HL-60/S4 (cell line): Measurements from ENCODE around the gene RIPK4.
"Not testable (repeated sequence)": the region's sequence is repeated elsewhere in the genome, so short reads cannot be mapped to it uniquely, and the experiment has no call there.

Experiments
- in situ Hi-C: fragments of 300-500 bp; cut with MboI; formaldehyde crosslinking; loops from 2 replicates; pipeline ENCODE4 v1.14.3; 2022; ENCODE audit warnings: low sequenced_read_pairs

The RIPK4 gene

DNA sequence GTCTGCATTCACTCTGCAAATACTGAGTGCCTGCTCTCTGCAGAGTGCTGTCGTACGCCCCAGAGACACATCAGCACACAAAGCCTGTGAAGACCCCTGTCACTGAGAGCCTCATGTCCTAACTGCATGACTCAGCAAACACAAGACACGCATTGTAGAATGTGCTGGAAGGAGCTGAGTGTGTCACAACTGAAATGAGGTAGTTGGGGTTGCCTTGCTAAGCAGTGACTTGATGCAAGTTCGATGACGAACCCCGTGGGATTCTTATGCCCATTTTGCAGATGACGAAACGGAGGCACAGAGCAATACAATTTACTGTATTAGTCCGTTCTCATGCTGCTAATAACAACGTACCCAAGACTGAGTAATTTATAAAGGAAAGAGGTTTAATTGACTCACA, 65.1 kb downstream of the RIPK4 start:
- in situ Hi-C loops, result no loop called here

DNA sequence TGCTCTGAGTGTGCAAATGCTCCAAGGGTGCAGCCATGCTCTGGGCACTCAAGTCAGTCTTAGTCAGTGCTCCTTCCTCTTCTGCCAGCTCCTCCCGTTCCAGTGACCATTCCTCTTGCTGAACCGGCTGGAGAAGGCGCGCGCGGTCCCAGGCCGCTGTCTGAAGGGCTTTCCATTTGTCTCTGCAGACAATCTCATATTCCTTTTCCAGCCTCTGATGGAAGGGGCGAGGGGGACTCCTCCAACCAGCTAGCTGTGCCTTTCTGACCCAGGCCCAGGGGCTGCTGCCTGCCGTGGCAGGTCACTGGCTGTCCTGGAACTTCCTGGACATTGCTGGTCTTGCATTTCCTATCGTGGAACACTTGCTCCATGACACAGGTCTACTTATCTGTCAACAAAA, 67.5 kb downstream of the RIPK4 start:
- in situ Hi-C loops, result no loop called here

GRCh38 chr21:41698071-41698470, 68.8 kb downstream of the RIPK4 start:
- in situ Hi-C loops, result no loop called here

DNA sequence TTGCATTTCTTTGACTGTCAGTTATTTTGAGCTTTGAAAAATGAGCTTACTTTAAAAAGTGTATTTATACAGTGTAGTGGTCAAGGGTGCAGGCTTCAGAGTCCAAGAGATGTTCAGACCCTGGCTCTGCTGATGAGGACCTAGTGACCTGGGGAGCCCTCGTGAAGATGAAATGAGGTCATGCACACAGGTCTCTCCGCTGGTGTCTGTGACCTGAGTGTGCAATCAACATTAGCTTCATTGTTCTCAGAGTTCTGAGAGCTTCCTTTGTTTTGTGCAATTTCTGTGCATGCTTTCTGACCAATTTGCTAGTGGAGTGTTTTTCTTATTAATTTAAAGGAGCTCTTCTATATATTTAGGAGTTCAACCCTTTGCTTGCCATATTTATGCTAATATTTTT, 71.3 kb downstream of the RIPK4 start:
- in situ Hi-C loops, result no loop called here

DNA sequence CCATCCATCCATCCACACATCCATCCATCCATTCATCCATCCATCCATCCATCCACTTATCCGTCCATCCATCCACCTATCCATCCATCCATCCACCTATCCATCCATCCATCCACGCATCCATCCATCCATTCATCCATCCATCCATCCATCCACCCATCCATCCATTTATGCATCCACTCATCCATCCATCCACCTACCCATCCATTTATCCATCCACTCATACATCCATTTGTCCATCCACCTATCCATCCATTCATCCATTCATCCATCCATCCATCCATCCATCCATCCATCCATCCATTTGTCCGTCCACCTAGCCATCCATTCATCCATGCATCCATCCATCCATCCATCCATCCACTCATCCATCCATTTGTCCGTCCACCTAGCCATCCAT, 72.8 kb downstream of the RIPK4 start:
- in situ Hi-C loops, result not testable (repeated sequence)

GRCh38 chr21:41692185-41692565, 74.7 kb downstream of the RIPK4 start:
- in situ Hi-C loops, result no loop called here

DNA sequence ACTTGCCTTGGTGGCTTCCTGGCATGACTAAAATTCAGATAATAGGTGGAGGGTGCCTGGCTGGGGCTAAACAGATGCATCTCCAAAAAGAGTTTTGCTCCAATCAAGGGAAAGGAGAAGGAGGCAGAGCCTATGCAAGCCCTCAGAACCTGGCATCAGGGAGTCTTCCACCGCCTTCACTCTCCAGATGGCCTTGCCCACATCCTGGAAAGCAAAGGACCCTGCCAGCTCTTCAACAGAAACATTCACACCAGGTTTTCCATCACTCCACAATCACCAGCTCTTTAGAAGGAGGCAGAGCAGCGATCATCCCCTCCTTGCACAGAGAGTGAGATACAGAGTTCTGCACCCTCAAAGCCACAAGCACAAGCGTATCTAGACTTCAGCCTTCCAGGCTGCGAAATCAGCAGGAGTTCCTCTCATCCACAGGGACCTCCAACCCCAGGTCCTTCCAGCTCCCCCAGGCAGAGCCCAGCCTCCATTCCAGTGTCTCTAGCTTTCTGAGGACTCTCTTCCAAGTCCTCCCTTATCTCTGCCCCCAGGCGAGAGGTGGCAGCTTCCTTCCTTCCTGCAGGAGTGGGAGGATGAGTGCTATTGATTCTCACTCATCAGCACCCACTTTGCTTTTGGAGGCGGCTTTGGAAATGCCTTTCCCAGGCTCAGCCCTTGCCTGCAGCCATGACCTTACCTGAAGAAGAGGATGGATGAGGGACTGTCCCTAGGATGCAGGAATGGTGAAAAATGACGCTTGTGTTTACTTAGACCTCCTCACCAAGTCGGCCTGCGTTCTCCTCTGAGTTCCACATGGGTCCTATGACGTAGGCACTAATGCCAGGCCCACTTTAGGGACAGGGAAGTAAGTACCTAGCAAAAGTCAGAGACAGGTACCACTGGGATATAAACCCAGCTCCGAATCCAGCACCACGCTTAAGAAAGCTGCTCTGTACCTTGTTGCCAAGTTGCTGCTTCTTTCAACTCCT, 75.4 kb downstream of the RIPK4 start:
- in situ Hi-C loops, result no loop called here
